ELF-1 (cell line): ENCODE data around the gene ZNF83.
A peak's percentile ranks its signal among the peaks of the same experiment; 100 is the strongest.
"Not testable (repeated sequence)": the region's sequence is repeated elsewhere in the genome, so short reads cannot be mapped to it uniquely, and the experiment has no call there.

Source experiments
- DNase-seq: peaks from one replicate; pipeline ENCODE4 v3.0.0-alpha.2; 2016; ENCODE audit warnings: low read depth, low spot score

Gene ZNF83

GRCh38 chr19:52637718-52638585 lies at the start of gene ZNF83:
Gene ZNF83, minus strand, starts transcription at chr19:52638355.
- peak; percentile 88 for DNase-seq

- DNase-seq: no peak
Measured at GRCh38 chr19:52687684-52688083, 49.5 kb upstream of the ZNF83 start.

- DNase-seq: no peak
Measured at GRCh38 chr19:52685811-52686210, 47.7 kb upstream of the ZNF83 start.

GRCh38 chr19:52681216-52681615 lies 43.1 kb upstream of the ZNF83 start:
- not testable (repeated sequence) for DNase-seq

GRCh38 chr19:52679598-52679997 lies 41.4 kb upstream of the ZNF83 start:
- no peak for DNase-seq

GRCh38 chr19:52675239-52675638 lies 37.1 kb upstream of the ZNF83 start:
- DNase-seq: not testable (repeated sequence)

GRCh38 chr19:52673014-52673413 lies 34.9 kb upstream of the ZNF83 start:
- DNase-seq: no peak

- DNase-seq: no peak
Measured at GRCh38 chr19:52670046-52670445, 31.9 kb upstream of the ZNF83 start.

GRCh38 chr19:52669586-52669985 lies 31.4 kb upstream of the ZNF83 start:
- no peak for DNase-seq

GRCh38 chr19:52667972-52668371 lies 29.8 kb upstream of the ZNF83 start:
- no peak for DNase-seq

- DNase-seq: no peak
Measured at GRCh38 chr19:52666506-52666905, 28.4 kb upstream of the ZNF83 start.

GRCh38 chr19:52665529-52665928 lies 27.4 kb upstream of the ZNF83 start:
- DNase-seq: no peak

GRCh38 chr19:52665027-52665426 lies 26.9 kb upstream of the ZNF83 start:
- DNase-seq: peak; percentile 21

GRCh38 chr19:52664461-52664860 lies 26.3 kb upstream of the ZNF83 start:
- DNase-seq: no peak

- no peak for DNase-seq
Measured at GRCh38 chr19:52662631-52663030, 24.5 kb upstream of the ZNF83 start.

GRCh38 chr19:52660981-52661380 lies 22.8 kb upstream of the ZNF83 start:
- no peak for DNase-seq

- DNase-seq: no peak
Measured at GRCh38 chr19:52659013-52659412, 20.9 kb upstream of the ZNF83 start.

GRCh38 chr19:52658595-52658994 lies 20.4 kb upstream of the ZNF83 start:
- peak; percentile 34 for DNase-seq

- DNase-seq: no peak
Measured at GRCh38 chr19:52653161-52653560, 15.0 kb upstream of the ZNF83 start.

GRCh38 chr19:52651956-52652355 lies 13.8 kb upstream of the ZNF83 start:
- no peak for DNase-seq

- DNase-seq: no peak
Measured at GRCh38 chr19:52648336-52649016, 10.3 kb upstream of the ZNF83 start.

- no peak for DNase-seq
Measured at GRCh38 chr19:52646571-52647217, 8.5 kb upstream of the ZNF83 start.
